NCI-H526 (cell line): ENCODE measurements around the gene LIMD2.
A peak's percentile ranks its signal among the peaks of the same experiment; 100 is the strongest.
"Not testable (repeated sequence)": the region's sequence is repeated elsewhere in the genome, so short reads cannot be mapped to it uniquely, and the experiment has no call there.

Experiments used
- DNase-seq, 2 experiments: peaks; one replicate each; lab custom pipeline; 2025; lab: John Stamatoyannopoulos, UW

Gene LIMD2

GRCh38 chr17:63699638-63700527 is at the start of gene LIMD2:
TSS of gene LIMD2 (minus strand) at chr17:63700125. CDS start at chr17:63699298, 827 bp downstream.
- peak in 1 of 2 experiments; percentile 88 for DNase-seq

GRCh38 chr17:63741408-63742173 is 41.7 kb upstream of the LIMD2 start, which contains the start of gene STRADA:
TSS of gene STRADA (minus strand) at chr17:63741799. CDS start at chr17:63728369, 13,430 bp downstream.
- DNase-seq, result peak; percentile 96 to 99

GRCh38 chr17:63741143-63741407 is 41.1 kb upstream of the LIMD2 start:
- DNase-seq, result peak in 1 of 2 experiments; percentile 44

- DNase-seq, result peak; percentile 5 to 19
Observed at GRCh38 chr17:63740464-63741142, 40.7 kb upstream of the LIMD2 start.

- no peak for DNase-seq
Observed at GRCh38 chr17:63735691-63736090, 35.8 kb upstream of the LIMD2 start.

GRCh38 chr17:63722403-63722802 is 22.5 kb upstream of the LIMD2 start:
- DNase-seq, result no peak

- DNase-seq, result not testable (repeated sequence)
Observed at GRCh38 chr17:63720194-63720593, 20.3 kb upstream of the LIMD2 start.

GRCh38 chr17:63718988-63719387 is 19.1 kb upstream of the LIMD2 start:
- DNase-seq, result no peak

GRCh38 chr17:63716426-63716825 is 16.5 kb upstream of the LIMD2 start:
- no peak for DNase-seq

- DNase-seq, result no peak
Observed at GRCh38 chr17:63714550-63715277, 14.8 kb upstream of the LIMD2 start.

GRCh38 chr17:63709110-63709509 is 9.2 kb upstream of the LIMD2 start:
- no peak for DNase-seq

- no peak for DNase-seq
Observed at GRCh38 chr17:63707151-63707550, 7.2 kb upstream of the LIMD2 start.

GRCh38 chr17:63706336-63707082 is 6.6 kb upstream of the LIMD2 start:
- no peak for DNase-seq

GRCh38 chr17:63705657-63706056 is 5.7 kb upstream of the LIMD2 start:
- no peak for DNase-seq

- no peak for DNase-seq
Observed at GRCh38 chr17:63704836-63705235, 4.9 kb upstream of the LIMD2 start.

- no peak for DNase-seq
Observed at GRCh38 chr17:63704259-63704576, 4.3 kb upstream of the LIMD2 start.

- DNase-seq, result no peak
Observed at GRCh38 chr17:63703556-63704258, 3.8 kb upstream of the LIMD2 start.

- no peak for DNase-seq
Observed at GRCh38 chr17:63703029-63703428, 3.1 kb upstream of the LIMD2 start.

- peak in 1 of 2 experiments; percentile 18 for DNase-seq
Observed at GRCh38 chr17:63702721-63703015, 2.7 kb upstream of the LIMD2 start.

- DNase-seq, result peak; percentile 24 to 43
Observed at GRCh38 chr17:63701868-63702720, 2.2 kb upstream of the LIMD2 start.
